GM19328 (cell line): Measurements from ENCODE around the gene ZC3H15.

ENCODE experiments used
- ATAC-seq: cut with Tn5 transposase; IDR thresholded peaks from one replicate; pipeline ENCODE4 v1.9.1; 2021; ENCODE audit warnings: mild to moderate bottlenecking, moderate library complexity; ENCODE audit not compliant: unreplicated experiment

ZC3H15 gene

DNA sequence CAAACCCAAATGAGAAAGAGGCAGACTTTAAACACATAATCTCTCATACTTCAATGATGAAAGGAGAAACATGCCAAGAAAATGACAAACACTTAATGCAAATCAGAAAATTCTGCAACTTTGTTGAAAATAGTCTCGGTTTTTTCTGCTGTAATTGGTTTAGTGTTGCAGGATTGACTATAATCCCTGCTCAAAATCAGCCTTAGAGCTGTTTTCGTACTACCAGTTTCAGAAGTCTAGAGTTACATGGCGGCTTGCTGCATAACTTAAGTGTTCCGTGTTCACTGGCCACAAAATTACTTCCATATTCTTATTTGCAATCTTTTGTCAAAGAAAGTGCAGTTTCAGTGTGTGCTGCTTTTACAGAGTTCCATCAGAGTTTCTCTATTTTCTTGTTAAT is 54.9 kb downstream of the ZC3H15 start:
- no peak for ATAC-seq

DNA sequence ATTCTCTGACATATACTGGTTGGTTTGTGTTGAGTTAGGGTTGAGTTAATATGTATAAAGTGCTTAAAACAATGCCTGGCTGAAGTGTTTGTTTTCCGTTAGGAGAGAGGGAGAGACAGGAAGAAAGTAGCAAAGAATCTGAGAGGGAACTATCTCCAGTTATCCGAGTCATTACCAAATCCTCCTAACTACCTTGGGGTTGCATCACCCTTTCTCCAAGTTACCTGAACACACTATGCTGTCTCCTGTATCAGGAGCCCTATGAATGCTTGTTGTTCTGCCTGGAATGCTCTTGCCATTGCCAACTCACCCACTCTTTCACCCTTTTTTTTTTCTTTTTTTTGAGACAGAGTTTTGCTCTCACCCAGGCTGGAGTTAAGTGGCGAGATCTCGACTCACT is 55.9 kb downstream of the ZC3H15 start:
- ATAC-seq, result no peak

DNA sequence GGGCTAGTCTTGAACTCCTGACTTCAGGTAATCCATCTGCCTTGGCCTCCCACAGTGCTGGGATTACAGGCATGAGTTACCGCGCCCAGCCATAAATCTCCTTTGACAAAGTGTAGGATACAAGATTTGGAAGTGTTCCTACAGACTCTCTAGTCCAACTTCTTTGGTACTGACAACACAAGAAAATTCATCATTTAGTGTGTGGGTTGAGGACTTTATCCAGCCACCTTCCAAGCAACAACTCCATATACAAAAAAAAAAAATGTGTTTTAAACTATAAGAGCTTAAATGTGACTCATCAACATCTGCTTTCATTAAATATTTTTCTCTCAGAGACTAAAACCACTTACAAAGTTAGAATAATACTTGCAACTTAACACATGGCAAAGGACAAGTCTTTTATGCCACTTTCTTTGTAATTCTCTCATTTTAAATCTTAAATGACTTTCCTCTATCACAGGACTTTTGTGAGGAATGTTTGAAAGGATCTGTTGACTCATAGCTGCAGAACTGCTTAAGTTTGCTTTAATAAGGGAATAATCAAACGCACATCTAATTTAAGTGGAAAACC is 57.6 kb downstream of the ZC3H15 start:
- ATAC-seq, result no peak

DNA sequence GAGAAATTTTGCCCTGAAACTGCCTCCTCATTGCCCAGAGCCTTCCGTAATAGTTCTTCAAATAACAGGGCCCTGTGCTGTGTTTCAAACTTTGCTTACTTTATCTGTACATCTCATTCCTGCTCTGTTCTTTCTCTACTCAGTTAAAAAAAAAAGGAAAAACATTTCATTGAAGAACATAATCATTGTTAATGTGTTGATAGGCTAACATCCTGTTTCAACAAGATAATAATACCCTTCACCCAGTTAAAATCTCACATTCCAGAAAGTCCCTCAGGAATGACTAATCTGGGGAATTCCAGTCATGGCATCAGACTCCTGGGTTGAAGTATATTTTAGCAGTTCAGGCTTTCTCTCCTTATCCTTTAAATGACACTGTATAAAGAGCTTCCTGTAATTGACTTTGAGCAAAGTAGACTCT is 58.2 kb downstream of the ZC3H15 start:
- no peak for ATAC-seq

DNA sequence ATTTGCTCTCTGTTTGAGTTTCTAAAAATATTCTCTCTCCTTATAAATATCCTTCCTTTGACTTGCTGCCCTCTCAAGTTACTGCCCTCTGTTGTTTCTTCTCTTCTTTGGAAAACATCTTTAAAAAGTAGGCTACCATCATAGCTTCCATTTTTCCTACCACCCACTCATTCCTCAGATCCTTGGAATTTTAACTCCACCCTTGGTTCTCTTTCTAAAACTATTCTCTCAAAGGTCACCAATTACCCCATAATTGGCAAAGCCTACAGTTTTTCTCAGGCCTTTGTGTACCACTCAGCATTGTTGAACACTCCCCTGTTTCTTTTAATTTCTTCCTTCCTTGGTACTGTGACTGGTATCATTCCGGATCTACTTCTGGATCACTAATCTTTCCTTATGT is 60.8 kb downstream of the ZC3H15 start:
- ATAC-seq, result no peak

DNA sequence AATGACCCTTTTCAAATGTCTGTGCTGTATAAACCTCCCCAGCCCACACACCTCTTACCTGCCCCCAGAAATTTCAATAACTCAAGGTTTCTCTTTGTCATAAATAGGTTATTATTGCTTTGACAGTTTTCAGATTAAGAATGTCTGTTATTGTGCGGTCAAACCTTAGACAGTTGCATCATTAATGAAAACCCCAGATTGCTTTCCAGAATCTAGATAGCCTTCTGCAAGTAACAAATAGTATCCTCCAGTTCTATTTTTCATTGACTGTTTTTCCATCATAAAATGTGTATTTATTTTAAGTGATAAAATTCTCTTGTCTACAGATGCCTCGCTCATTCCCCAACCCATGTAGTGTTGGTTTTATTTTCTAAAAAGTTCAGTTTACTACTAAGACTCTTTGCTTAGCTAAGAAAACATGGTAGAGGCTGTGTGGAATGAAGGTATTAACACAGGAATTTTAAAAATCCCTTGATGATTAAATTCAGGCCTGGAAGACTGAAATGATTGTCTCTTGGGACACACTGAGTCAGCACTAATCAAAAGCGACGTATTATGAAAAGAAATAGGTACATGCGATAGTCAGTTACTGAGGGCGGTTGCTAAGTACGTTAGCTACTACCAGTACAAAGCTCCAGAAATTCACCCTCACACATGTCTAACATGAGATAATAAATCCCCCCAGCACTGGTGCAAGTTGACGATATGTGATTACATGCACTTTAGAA is 65.4 kb downstream of the ZC3H15 start:
- ATAC-seq, result no peak

DNA sequence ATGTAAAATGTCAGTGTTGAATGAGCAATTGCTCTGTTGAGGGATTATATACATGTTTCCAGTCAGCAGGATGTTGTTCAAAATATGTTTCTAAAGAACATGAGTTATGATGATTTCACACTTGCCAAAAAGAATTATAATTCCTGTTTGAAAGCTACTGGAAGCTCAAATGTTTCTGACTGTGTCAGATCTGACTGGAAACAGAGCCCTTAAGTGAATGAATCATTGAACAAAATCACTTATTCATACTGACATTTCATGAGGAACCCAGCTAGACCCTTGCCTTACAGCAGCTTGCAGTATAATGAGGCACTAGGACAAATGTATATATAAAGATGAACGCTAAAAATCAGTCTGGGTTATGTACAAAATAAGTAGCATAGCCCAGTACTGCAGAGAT is 68.4 kb downstream of the ZC3H15 start:
- ATAC-seq, result no peak

DNA sequence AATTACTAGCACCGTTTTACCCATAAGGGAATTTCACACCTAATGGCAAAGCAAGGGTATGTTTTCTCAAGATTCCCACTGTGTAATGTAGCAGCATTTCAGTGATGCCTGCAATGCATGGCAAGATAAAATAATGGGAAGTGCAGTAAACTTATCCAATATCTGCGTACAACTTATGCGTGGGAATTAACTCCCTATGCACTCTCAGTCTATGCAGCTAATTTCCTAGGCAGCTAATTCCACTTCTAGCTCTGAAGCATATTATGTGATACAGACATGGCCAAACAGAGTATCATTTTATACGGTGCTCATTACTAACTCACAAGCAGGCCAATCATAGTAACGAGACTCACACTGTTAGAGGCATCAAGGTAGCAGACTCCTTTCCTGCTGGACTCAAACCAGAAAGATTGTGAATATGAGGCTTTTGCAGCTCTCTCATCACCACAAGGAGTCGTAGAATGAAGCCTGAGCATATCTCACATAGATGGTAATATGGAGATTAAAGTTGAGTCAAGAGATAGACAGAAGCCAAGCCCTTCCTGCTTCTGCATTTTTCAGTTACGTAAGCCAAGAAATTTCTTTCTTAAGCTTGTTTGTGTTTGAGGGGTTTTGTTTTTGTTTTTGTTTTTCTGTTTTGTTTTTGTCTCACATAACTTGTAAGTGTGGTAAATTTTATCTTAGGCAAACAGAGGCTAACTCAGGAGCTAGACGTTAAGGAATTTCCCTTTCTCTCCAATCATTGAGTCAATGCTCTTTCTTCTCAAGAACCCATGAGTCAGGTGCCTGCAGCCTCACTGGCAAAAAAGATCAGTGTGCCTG is 69.0 kb downstream of the ZC3H15 start:
- ATAC-seq, result no peak

DNA sequence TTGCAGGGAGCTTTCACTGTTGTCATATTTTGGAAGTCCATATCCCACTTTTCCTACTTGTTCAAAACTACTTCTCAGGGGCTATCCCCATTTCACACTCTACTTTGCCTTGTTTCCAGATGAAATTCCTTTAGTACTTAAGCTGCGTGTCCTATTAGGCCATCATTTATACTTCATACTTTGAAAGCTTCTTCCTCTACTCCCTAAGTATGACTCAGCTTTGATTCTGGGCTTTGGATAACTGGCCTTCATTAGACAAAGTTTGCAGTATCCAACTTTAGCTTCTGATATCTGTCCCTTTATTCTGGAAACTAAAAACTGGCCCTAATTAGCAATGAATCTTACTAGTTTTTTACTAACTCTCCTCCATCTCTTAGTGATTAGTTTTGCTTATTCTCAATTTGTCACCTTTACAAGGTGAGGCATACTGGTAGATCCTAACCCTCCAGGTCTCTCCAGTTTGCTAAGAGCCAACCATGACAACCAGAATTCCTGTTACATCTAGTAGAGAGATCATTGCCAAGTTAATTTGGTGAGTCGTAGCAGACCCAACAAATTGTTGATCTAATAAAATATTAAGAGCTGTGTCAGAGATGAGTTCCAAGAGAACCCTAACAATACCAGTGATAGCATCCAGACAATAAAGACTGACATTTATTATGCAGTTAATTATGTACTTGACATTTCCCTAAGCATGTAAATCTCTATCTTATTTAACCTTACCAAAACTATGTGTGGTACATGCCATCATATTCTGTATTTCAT is 72.6 kb downstream of the ZC3H15 start:
- ATAC-seq, result no peak
